Measurements from ENCODE around the gene PLCH1. TPM values are rescaled to one million over a fixed set of nuclear protein-coding genes. Genes with fewer than 3 reads are reported as not detected.

Gene PLCH1
- total RNA-seq, 1 experiment from 2014 or later: 5.2 TPM

DNA sequence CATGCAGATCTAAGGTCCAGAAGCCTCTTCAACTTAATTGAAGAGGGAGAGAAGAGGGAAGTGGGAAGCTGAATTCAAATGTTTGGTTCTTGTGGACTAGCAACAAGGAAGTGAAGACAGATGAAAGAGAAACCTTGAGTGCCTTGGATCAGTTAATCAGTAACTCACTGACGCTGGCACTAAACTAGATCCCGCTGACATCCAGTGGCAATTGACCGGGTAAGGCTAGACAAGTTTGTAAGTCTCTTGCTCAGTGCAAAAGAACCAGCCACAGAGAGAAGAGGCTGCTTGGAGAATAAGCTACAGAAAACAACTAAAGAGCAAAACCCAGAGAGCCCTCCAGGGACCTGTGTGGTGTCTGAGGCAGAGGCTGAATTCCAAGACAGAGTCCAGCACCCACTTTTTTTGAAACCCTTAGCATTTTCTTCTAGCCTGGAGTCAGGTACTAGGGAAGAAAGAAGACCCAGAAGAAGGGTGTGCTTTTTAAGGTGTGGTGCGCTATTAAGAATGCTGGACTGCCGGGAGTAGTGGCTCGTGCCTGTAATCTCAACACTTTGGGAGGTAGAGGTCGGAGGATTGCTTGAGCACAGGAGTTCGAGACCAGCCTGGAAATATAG lies 6.9 kb downstream of the PLCH1 start:
- H3K27me3 ChIP-seq (ENCODE audit: control insufficient read depth, insufficient read depth, low read length): no peaks in the 10 kb centered on the region
- H3K4me3 ChIP-seq (ENCODE audit: insufficient read depth, low read depth, low read length): no peak overlapping the region
- no peaks in the 10 kb centered on the region for H3K36me3 ChIP-seq (replicated peaks; ENCODE audit: control insufficient read depth, insufficient read depth, low read length)
- peak; percentile 29 for DNase-seq

- no peaks in the 10 kb centered on the region for H3K27me3 ChIP-seq (ENCODE audit: control insufficient read depth, insufficient read depth, low read length)
- no peak for DNase-seq
- H3K36me3 ChIP-seq (replicated peaks; ENCODE audit: control insufficient read depth, insufficient read depth, low read length): no peaks in the 10 kb centered on the region
- no peak overlapping the region for H3K4me3 ChIP-seq (ENCODE audit: insufficient read depth, low read depth, low read length)
Observed at GRCh38 chr3:155736381-155736780, 8.5 kb downstream of the PLCH1 start.

- DNase-seq: no peak
- Histone ChIP-seq H3K27me3 (ENCODE audit: control insufficient read depth, insufficient read depth, low read length) (no peaks in the 10 kb centered on the region), H3K36me3 (replicated peaks; ENCODE audit: control insufficient read depth, insufficient read depth, low read length) (no peaks in the 10 kb centered on the region), H3K4me3 (ENCODE audit: insufficient read depth, low read depth, low read length) (no peak overlapping the region)
Observed at GRCh38 chr3:155730843-155731242, 14.0 kb downstream of the PLCH1 start.

DNA sequence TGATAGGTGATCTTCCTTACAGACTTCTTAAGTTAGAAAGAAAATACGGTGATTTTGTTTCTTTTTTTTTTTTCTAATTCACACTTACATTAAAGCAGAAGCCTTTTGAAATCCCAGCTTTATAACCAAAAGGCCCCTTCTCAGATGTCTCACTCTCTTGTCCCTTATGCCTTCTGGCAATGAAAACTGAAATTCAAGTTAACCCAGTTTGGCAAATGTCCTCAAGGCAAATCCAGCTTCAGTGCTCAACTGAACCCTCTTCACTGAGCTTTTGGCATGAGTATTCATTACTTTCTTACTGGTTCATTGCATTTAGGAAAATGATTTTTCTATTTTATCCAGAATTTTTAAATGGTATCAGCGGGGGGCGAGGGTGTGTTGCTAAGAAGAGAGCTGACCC lies 17.0 kb downstream of the PLCH1 start:
- no peak for DNase-seq
- Histone ChIP-seq H3K27me3 (ENCODE audit: control insufficient read depth, insufficient read depth, low read length) (no peaks in the 10 kb centered on the region), H3K36me3 (replicated peaks; ENCODE audit: control insufficient read depth, insufficient read depth, low read length) (no peaks in the 10 kb centered on the region), H3K4me3 (ENCODE audit: insufficient read depth, low read depth, low read length) (no peak overlapping the region)

GRCh38 chr3:155714295-155714718 lies 30.6 kb downstream of the PLCH1 start:
- DNase-seq: peak; percentile 54
- H3K36me3 ChIP-seq (replicated peaks; ENCODE audit: control insufficient read depth, insufficient read depth, low read length): no peaks in the 10 kb centered on the region
- no peak overlapping the region for H3K4me3 ChIP-seq (ENCODE audit: insufficient read depth, low read depth, low read length)
- H3K27me3 ChIP-seq (ENCODE audit: control insufficient read depth, insufficient read depth, low read length): no peaks in the 10 kb centered on the region

DNA sequence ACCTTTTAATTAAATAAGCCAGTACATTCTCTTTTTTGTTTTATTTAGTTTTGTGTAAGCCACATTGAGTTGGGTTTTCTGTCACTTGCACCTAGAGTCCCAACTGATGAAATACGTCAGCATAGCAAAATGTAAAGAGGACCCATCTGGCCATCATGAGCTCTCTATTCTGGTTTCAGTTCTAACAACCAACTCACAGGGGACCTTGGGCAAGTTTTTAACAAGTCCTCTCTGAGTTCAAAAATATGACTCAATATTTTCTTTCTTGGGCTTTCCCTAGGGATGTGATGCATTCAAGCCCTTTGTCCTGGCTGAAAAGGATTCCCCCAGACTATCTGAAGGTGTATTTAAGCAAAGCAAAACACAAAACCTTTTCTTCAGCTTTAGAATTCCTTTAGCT lies 32.9 kb downstream of the PLCH1 start:
- Histone ChIP-seq H3K27me3 (ENCODE audit: control insufficient read depth, insufficient read depth, low read length) (no peaks in the 10 kb centered on the region), H3K4me3 (ENCODE audit: insufficient read depth, low read depth, low read length) (no peak overlapping the region)
- DNase-seq: no peak

DNA sequence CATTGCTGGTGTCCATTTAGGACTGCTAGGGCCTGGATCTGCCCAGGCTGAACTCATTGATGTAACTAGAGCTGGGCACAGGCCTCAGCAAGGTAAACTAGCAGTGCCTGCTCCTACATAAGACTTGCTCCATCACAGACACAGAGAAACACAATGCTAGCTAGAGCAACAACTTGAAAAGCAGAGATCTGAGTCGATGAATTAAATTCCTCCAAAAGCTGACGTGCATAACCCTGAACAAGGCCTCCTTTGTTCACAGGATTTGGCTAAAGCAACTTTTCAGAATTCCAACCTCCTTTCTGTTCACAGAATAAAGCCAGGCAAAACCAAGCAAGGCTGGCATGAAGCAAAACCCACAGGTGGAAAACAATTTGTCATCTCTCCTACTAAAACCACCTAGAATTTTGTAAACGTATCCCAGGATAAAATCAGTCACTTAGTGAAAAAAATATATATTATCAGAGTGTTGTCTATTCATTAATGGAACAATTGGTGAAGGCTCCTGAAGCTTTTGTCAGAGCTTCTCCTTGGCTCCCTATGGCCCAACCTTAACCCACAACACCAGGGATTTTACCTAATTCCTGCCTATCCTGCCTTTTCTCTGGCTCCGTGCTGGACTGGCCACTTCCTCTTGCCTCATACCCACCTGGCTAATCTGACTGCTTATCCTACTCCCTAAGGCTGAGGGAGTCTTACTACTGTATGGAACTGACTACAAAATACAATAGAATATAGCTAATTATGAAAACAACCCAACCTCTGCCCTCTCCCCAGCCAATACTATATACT lies 39.9 kb downstream of the PLCH1 start:
- no peaks in the 10 kb centered on the region for H3K36me3 ChIP-seq (replicated peaks; ENCODE audit: control insufficient read depth, insufficient read depth, low read length)
- H3K27me3 ChIP-seq (ENCODE audit: control insufficient read depth, insufficient read depth, low read length): no peaks in the 10 kb centered on the region
- DNase-seq: no peak
- no peak overlapping the region for H3K4me3 ChIP-seq (ENCODE audit: insufficient read depth, low read depth, low read length)

More for the DNA sequence above, 32.9 kb downstream of the PLCH1 start:
- no peaks in the 10 kb centered on the region for H3K36me3 ChIP-seq (replicated peaks; ENCODE audit: control insufficient read depth, insufficient read depth, low read length)

DNA sequence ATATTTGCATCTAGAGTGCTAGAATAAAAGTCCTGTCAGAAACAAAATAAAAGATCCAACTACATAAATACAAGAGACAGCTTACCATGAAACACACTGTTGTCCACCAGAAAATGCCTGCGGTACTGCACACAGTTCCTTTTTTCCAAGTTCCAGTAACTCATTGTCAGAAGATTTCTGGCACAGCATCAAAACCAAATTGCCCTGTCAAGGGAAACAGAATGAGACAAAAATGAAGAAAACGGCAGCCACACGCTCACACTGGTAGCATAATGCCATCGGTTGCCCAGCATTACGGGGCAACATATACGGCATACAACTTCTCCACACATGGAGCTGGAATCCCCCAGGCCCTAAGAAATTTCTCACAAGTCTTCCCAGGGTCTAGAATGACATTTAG lies 40.8 kb downstream of the PLCH1 start:
- no peak for DNase-seq
- no peaks in the 10 kb centered on the region for H3K27me3 ChIP-seq (ENCODE audit: control insufficient read depth, insufficient read depth, low read length)
- no peaks in the 10 kb centered on the region for H3K36me3 ChIP-seq (replicated peaks; ENCODE audit: control insufficient read depth, insufficient read depth, low read length)
- no peak overlapping the region for H3K4me3 ChIP-seq (ENCODE audit: insufficient read depth, low read depth, low read length)

GRCh38 chr3:155702745-155703591 lies 41.9 kb downstream of the PLCH1 start:
- DNase-seq: no peak
- Histone ChIP-seq H3K27me3 (ENCODE audit: control insufficient read depth, insufficient read depth, low read length) (no peaks in the 10 kb centered on the region), H3K4me3 (ENCODE audit: insufficient read depth, low read depth, low read length) (no peak overlapping the region), H3K36me3 (replicated peaks; ENCODE audit: control insufficient read depth, insufficient read depth, low read length) (no peaks in the 10 kb centered on the region)

DNA sequence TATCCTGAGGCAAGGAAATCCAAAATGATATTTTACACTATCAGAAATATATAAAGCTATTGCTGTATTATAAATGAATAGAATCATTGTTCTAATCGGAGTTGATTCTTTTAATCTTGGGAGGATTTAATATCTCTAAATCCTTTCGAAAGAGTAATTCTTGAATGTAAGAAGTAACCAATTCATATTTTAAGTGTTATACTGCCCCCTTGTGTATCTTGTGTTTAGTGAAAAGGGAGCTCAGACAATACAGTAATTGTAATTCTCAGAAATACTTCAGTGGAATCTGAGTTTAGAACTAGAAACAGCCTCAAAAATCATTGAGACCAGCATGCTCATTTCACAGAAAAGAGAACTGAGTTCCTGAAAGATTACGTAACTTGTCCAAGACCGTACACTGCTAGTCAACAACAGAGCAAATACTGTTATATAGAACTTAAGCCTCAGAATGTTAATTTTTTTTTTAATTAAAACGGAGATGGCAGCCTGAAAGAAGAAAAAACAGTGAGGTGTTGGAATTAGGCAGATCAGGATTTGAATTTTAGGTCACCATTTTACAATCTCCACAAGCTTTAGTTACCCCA lies 42.9 kb downstream of the PLCH1 start:
- DNase-seq: peak; percentile 32

DNA sequence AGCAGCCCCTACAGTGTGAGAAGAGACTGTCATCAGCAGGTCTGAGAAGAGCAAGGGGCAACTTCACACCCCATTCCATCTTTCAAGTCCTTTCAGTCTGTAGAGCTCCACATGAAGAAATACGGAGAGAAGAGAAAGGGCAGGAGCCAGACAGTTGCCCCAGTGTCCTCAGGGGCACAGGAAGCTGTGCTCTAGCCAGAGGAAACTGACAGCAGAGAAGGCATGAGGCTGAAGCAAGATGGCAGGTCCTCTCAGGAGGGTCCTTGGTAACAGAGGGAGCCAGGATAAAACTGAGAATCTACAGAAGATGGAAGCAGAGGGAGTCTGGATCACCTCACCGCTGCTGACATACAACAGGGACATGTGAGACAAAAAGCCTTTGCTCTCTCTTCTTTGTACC lies 47.3 kb downstream of the PLCH1 start:
- Histone ChIP-seq H3K27me3 (ENCODE audit: control insufficient read depth, insufficient read depth, low read length) (no peaks in the 10 kb centered on the region), H3K36me3 (replicated peaks; ENCODE audit: control insufficient read depth, insufficient read depth, low read length) (no peaks in the 10 kb centered on the region), H3K4me3 (ENCODE audit: insufficient read depth, low read depth, low read length) (no peak overlapping the region)
- no peak for DNase-seq

More for the DNA sequence above, 42.9 kb downstream of the PLCH1 start:
- Histone ChIP-seq H3K4me3 (ENCODE audit: insufficient read depth, low read depth, low read length) (no peak overlapping the region), H3K27me3 (ENCODE audit: control insufficient read depth, insufficient read depth, low read length) (no peaks in the 10 kb centered on the region), H3K36me3 (replicated peaks; ENCODE audit: control insufficient read depth, insufficient read depth, low read length) (no peaks in the 10 kb centered on the region)

DNA sequence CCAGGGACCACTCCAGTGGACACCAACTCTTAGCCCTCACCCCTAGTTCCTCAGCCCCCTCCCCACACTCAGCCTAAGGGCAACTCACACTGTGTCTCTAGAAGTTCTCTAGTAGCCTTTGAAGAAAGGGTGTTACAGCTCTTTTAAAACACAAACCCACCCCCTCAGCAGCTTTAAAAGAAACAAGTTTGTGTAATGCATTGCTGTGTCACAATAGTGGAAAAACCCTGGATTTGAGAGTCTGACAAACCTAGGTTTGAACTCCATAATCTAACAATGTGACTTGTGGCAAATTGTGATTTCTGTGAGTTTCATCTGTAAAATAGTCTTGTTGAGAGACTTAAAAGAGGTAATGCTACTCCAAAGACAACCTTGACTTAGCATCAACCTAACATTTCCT lies 54.0 kb downstream of the PLCH1 start:
- no peaks in the 10 kb centered on the region for H3K36me3 ChIP-seq (replicated peaks; ENCODE audit: control insufficient read depth, insufficient read depth, low read length)
- DNase-seq: no peak
- no peaks in the 10 kb centered on the region for H3K27me3 ChIP-seq (ENCODE audit: control insufficient read depth, insufficient read depth, low read length)
- H3K4me3 ChIP-seq (ENCODE audit: insufficient read depth, low read depth, low read length): no peak overlapping the region

- H3K36me3 ChIP-seq (replicated peaks; ENCODE audit: control insufficient read depth, insufficient read depth, low read length): no peaks in the 10 kb centered on the region
- H3K4me3 ChIP-seq (ENCODE audit: insufficient read depth, low read depth, low read length): no peak overlapping the region
- H3K27me3 ChIP-seq (ENCODE audit: control insufficient read depth, insufficient read depth, low read length): no peaks in the 10 kb centered on the region
- no peak for DNase-seq
Observed at GRCh38 chr3:155688481-155688880, 56.4 kb downstream of the PLCH1 start.

- no peaks in the 10 kb centered on the region for H3K36me3 ChIP-seq (replicated peaks; ENCODE audit: control insufficient read depth, insufficient read depth, low read length)
- no peaks in the 10 kb centered on the region for H3K27me3 ChIP-seq (ENCODE audit: control insufficient read depth, insufficient read depth, low read length)
- no peak overlapping the region for H3K4me3 ChIP-seq (ENCODE audit: insufficient read depth, low read depth, low read length)
- DNase-seq: no peak
Observed at GRCh38 chr3:155683344-155683720, 61.5 kb downstream of the PLCH1 start.
